ENCODE data around the gene JAK3. TPM values are rescaled to one million over a fixed set of nuclear protein-coding genes. Genes with fewer than 3 reads are reported as not detected.
A peak's percentile ranks its signal among the peaks of the same experiment; 100 is the strongest.

The JAK3 gene
- polyA plus RNA-seq, 1 of the 3 experiments (the other 2 are of a cell fraction) = 1.3 TPM

DNA sequence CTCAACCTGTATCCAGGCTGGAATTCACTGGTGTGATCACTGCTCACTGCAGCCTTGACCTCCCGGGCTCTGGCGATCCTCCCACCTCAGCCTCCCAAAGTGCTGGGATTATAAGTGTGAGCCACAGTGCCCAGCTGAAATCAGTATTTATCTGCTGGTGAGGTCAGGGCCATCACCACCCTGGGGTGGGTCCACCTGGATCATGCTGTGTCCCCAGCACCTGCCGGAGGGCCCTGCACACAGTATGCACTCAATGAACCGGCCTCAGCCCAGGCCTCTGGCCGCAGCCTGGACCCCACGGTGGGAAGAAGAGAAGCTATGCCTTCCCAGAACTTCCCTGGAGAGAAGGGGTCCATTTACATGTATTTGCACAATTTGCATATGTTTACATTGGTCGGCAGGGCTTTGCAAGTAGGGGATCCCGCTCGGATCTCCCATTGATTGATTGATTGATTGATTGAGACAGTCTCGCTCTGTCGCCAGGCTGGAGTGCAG lies 21.4 kb upstream of the JAK3 start:
- H3K79me2 ChIP-seq (ENCODE audit: insufficient read depth) = no peaks in the 10 kb centered on the region
- WGBS (ENCODE audit: low lambda C conversion rate) = 65% methylated on average over 8 of the region's 11 CpGs
- TF ChIP-seq NFIC (IDR thresholded peaks at IDR 0.05; ENCODE audit: borderline replicate concordance) (no peak), YY1 (IDR thresholded peaks at IDR 0.05; ENCODE audit: low read depth) (no peak), FOSL2 (IDR thresholded peaks at IDR 0.05; ENCODE audit: borderline replicate concordance, low read depth) (no peak)
- peaks cover 20% of the 10 kb centered on the region for H3F3A ChIP-seq (replicated peaks; ENCODE audit: insufficient read depth)
- peaks cover 6 to 13% of the 10 kb centered on the region in 2 experiments for H3K36me3 ChIP-seq (replicated peaks in 1 of 2; ENCODE audit: control insufficient read depth in 1 of 2, insufficient read depth in 2 of 2, low read length in 1 of 2)
- peak; percentile 14 for DNase-seq
- H3K9ac ChIP-seq = no peak overlapping the region
- peaks cover 0 to 5% of the 10 kb centered on the region in 2 experiments; a peak in 1 of 4 replicates for H3K4me1 ChIP-seq (ENCODE audit: control insufficient read depth in 1 of 2, insufficient read depth in 2 of 2, low read depth in 1 of 2, low read length in 1 of 2)
- no peak overlapping the region for H3K27ac ChIP-seq (ENCODE audit: low read depth in 2 of 2, low read length in 1 of 2)
- ChIA-PET POLR2A (interaction anchor here (3.3 kb wide), 1 partner anchor 9 kb away, joined by 26 read pairs; the partner anchor contains the start of gene RPL18A), CTCF (interaction anchor here (2.4 to 4.3 kb wide), 4 partner anchors 8 to 128 kb away, joined by 7 to 51 read pairs (median 20); partner anchors contain the start of genes CCDC124 and RPL18A)
- no peak overlapping the region for H3K4me2 ChIP-seq
- peaks cover 15% of the 10 kb centered on the region; the same call in 1 of the 2 replicates for H4K20me1 ChIP-seq (ENCODE audit: insufficient read depth)
- H3K9me2 ChIP-seq = no peaks in the 10 kb centered on the region
- H3K4me3 ChIP-seq (ENCODE audit: low read depth in 2 of 2, low read length in 1 of 2) = no peak overlapping the region
- peaks cover 19% of the 10 kb centered on the region for H3K27me3 ChIP-seq (ENCODE audit: insufficient read depth)
- H3K9me3 ChIP-seq = no peaks in the 10 kb centered on the region
- H2AFZ ChIP-seq (ENCODE audit: low read depth) = no peak overlapping the region

DNA sequence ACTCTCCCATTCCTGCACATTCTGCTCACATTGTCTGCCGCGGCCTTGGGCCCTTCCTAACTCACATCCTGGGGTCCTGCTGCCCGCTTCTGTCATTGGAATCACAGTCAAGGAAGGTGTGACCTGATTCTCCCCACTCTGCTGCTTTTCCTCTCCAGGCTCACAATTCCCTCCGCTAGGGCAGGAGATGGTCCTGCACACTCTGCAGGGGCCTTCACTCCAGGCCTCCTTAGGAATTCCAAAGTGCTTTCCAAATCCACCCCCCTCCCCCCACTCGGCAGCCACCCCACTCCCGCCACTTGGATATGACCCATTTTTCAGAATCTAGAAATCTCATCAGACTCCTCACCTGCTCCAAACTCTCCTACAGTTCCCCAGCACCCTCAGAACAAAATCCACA lies 20.9 kb upstream of the JAK3 start:
- H3K9ac ChIP-seq = no peak overlapping the region
- peaks cover 16% of the 10 kb centered on the region for H3K27me3 ChIP-seq (ENCODE audit: insufficient read depth)
- no peak for TF ChIP-seq RAD21 (IDR thresholded peaks at IDR 0.05; ENCODE audit: low read length)
- no peak for TF ChIP-seq EZH2phosphoT487 (IDR thresholded peaks at IDR 0.05; ENCODE audit: borderline replicate concordance, low read depth)
- TF ChIP-seq RCOR1 (IDR thresholded peaks at IDR 0.05; ENCODE audit: low read length) = no peak
- TF ChIP-seq, protein P1, sequence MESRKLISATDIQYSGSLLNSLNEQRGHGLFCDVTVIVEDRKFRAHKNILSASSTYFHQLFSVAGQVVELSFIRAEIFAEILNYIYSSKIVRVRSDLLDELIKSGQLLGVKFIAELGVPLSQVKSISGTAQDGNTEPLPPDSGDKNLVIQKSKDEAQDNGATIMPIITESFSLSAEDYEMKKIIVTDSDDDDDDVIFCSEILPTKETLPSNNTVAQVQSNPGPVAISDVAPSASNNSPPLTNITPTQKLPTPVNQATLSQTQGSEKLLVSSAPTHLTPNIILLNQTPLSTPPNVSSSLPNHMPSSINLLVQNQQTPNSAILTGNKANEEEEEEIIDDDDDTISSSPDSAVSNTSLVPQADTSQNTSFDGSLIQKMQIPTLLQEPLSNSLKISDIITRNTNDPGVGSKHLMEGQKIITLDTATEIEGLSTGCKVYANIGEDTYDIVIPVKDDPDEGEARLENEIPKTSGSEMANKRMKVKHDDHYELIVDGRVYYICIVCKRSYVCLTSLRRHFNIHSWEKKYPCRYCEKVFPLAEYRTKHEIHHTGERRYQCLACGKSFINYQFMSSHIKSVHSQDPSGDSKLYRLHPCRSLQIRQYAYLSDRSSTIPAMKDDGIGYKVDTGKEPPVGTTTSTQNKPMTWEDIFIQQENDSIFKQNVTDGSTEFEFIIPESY (IDR thresholded peaks at IDR 0.05; ENCODE audit: borderline replicate concordance, low read depth) = no peak
- TF ChIP-seq, protein P2, sequence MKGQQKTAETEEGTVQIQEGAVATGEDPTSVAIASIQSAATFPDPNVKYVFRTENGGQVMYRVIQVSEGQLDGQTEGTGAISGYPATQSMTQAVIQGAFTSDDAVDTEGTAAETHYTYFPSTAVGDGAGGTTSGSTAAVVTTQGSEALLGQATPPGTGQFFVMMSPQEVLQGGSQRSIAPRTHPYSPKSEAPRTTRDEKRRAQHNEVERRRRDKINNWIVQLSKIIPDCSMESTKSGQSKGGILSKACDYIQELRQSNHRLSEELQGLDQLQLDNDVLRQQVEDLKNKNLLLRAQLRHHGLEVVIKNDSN (IDR thresholded peaks at IDR 0.05; ENCODE audit: borderline replicate concordance, low read depth) = no peak
- TF ChIP-seq TEAD4 (IDR thresholded peaks at IDR 0.05; ENCODE audit: borderline replicate concordance, insufficient read depth) = no peak
- H3F3A ChIP-seq (replicated peaks; ENCODE audit: insufficient read depth) = peaks cover 25% of the 10 kb centered on the region
- DNase-seq = peak; percentile 27
- H4K20me1 ChIP-seq (ENCODE audit: insufficient read depth) = peaks cover 20% of the 10 kb centered on the region
- no peaks in the 10 kb centered on the region for H3K9me2 ChIP-seq
- POLR2A ChIA-PET = interaction anchor here (1.9 kb wide), 1 partner anchor 9 kb away, joined by 5 read pairs; the partner anchor contains the start of gene RPL18A
- H3K4me2 ChIP-seq = no peak overlapping the region
- H3K4me3 ChIP-seq (ENCODE audit: low read depth in 2 of 2, low read length in 1 of 2) = no peak overlapping the region
- H2AFZ ChIP-seq (ENCODE audit: low read depth) = no peak overlapping the region
- H3K79me2 ChIP-seq (ENCODE audit: insufficient read depth) = no peaks in the 10 kb centered on the region
- CTCF ChIA-PET = interaction anchor here (4.0 to 13.8 kb wide), 2 partner anchors 64 to 66 kb away, joined by 51 to 139 read pairs; partner anchors contain the start of gene CCDC124
- H3K27ac ChIP-seq (ENCODE audit: low read depth in 2 of 2, low read length in 1 of 2) = no peak overlapping the region
- H3K36me3 ChIP-seq (replicated peaks in 1 of 2; ENCODE audit: control insufficient read depth in 1 of 2, insufficient read depth in 2 of 2, low read length in 1 of 2) = peaks cover 10 to 18% of the 10 kb centered on the region in 2 experiments
- peaks cover 0 to 2% of the 10 kb centered on the region in 2 experiments; a peak in 1 of 4 replicates for H3K4me1 ChIP-seq (ENCODE audit: control insufficient read depth in 1 of 2, insufficient read depth in 2 of 2, low read depth in 1 of 2, low read length in 1 of 2)
- 76% methylated on average over 6 of the region's 6 CpGs for WGBS (ENCODE audit: low lambda C conversion rate)
- no peaks in the 10 kb centered on the region for H3K9me3 ChIP-seq

Data from SK-N-SH (cell line).